ENCODE data around the gene VAX1.

DNA sequence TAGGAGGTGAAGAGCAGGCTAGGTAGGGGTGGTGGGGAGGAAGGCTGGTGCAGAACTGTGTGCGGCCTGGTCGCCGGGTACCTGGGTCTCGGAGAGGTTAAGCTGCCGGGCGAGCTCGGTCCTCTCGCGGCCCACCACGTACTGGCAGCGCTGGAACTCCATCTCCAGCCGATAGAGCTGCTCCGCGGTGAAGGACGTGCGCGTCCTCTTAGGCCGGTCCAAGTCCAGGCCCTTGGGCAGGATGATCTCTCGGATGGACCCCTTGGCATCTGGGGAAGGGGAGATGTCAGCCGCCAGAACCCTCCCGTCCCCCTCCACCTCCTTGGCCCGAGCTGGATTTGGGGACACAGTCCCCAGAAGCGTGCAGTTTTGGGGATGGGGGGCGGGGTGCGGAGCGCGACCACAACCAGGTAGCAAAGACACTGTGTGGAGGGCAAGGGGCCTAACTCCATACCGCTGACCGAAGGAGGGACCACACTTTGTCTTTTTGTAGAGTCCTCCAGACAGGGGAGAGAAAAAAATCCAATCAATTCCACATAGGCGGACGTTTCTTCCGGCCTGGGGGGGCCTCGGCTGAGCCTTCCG, 1.6 kb downstream of the VAX1 start:
- no peak for TF ChIP-seq POLR2A (IDR thresholded peaks at IDR 0.05; ENCODE audit: low read depth, low read length)
- no peak for TF ChIP-seq TAF1 (IDR thresholded peaks at IDR 0.05; ENCODE audit: borderline replicate concordance, low read depth, low read length)
